RWPE2 (cell line): Measurements from ENCODE around the gene ACTA2.

Experiments
- ATAC-seq: fragments of 200-7000 bp; cut with Tn5 transposase; 3 replicates; pipeline ENCODE4 v1.9.1; 2021; ENCODE audit warnings: low read depth
- DNase-seq: peaks from one replicate; pipeline ENCODE4 v3.0.0-alpha.2; 2020; ENCODE audit warnings: low spot score
- H3K27ac ChIP-seq: fragments of 450-650 bp; 2 replicates; pipeline ENCODE4 v1.5.1; 2017; ENCODE audit warnings: mild to moderate bottlenecking; ENCODE audit not compliant: poor library complexity, severe bottlenecking
- H3K27me3 ChIP-seq: fragments of 250-450 bp; sonication (Bioruptor Pico); 2 replicates; pipeline ENCODE4 v1.5.1; 2021; ENCODE audit warnings: mild to moderate bottlenecking, moderate library complexity; ENCODE audit not compliant: insufficient read depth, poor library complexity, severe bottlenecking
- H3K36me3 ChIP-seq: fragments of 250-450 bp; sonication (Bioruptor Pico); 2 replicates; pipeline ENCODE4 v1.5.1; 2020; ENCODE audit warnings: low read depth, mild to moderate bottlenecking, moderate library complexity
- H3K4me1 ChIP-seq: fragments of 250-450 bp; sonication (Bioruptor Pico); 2 replicates; pipeline ENCODE4 v1.5.1; 2021; ENCODE audit warnings: mild to moderate bottlenecking, moderate library complexity; ENCODE audit not compliant: insufficient read depth, poor library complexity, severe bottlenecking
- H3K4me3 ChIP-seq: fragments of 250-450 bp; sonication (Bioruptor Pico); 2 replicates; pipeline ENCODE4 v1.5.1; 2021; ENCODE audit warnings: mild to moderate bottlenecking, moderate library complexity; ENCODE audit not compliant: severe bottlenecking
- H3K9me3 ChIP-seq: fragments of 250-450 bp; sonication (Bioruptor Pico); 2 replicates; pipeline ENCODE4 v1.5.1; 2021; ENCODE audit warnings: mild to moderate bottlenecking, moderate library complexity; ENCODE audit not compliant: severe bottlenecking
- CTCF ChIP-seq: fragments of 450-650 bp; IDR thresholded peaks from one replicate; pipeline ENCODE4 v1.5.1; 2017; ENCODE audit warnings: mild to moderate bottlenecking, moderate library complexity; ENCODE audit not compliant: poor library complexity, severe bottlenecking

Gene ACTA2

GRCh38 chr10:88896372-88896993 lies 56.1 kb downstream of the ACTA2 start:
- Histone ChIP-seq H3K27me3 (no peaks in the 10 kb centered on the region), H3K9me3 (no peaks in the 10 kb centered on the region), H3K4me3 (no peak overlapping the region), H3K36me3 (no peaks in the 10 kb centered on the region), H3K4me1 (no peaks in the 10 kb centered on the region), H3K27ac (no peak overlapping the region)
- no peak for TF ChIP-seq CTCF
- DNase-seq (no peak), ATAC-seq (no peak)

GRCh38 chr10:88895250-88895649 lies 57.3 kb downstream of the ACTA2 start:
- Histone ChIP-seq H3K4me3 (no peak overlapping the region), H3K36me3 (no peaks in the 10 kb centered on the region), H3K9me3 (no peaks in the 10 kb centered on the region), H3K27ac (no peak overlapping the region), H3K27me3 (no peaks in the 10 kb centered on the region), H3K4me1 (no peaks in the 10 kb centered on the region)
- TF ChIP-seq CTCF: no peak
- DNase-seq (no peak), ATAC-seq (no peak)

GRCh38 chr10:88893611-88894010 lies 59.0 kb downstream of the ACTA2 start:
- ATAC-seq (no peak), DNase-seq (no peak)
- Histone ChIP-seq H3K36me3 (no peaks in the 10 kb centered on the region), H3K4me1 (no peaks in the 10 kb centered on the region), H3K4me3 (no peak overlapping the region), H3K27me3 (no peaks in the 10 kb centered on the region), H3K9me3 (no peaks in the 10 kb centered on the region), H3K27ac (no peak overlapping the region)
- TF ChIP-seq CTCF: no peak

- Histone ChIP-seq H3K27ac (no peak overlapping the region), H3K36me3 (no peaks in the 10 kb centered on the region), H3K4me3 (no peak overlapping the region), H3K27me3 (no peaks in the 10 kb centered on the region), H3K9me3 (no peaks in the 10 kb centered on the region), H3K4me1 (no peaks in the 10 kb centered on the region)
- DNase-seq (no peak), ATAC-seq (no peak)
- TF ChIP-seq CTCF: no peak
These were observed 60.2 kb downstream of the ACTA2 start for GRCh38 chr10:88892222-88892967.

- H3K4me3 ChIP-seq: no peak overlapping the region
- H3K36me3 ChIP-seq: no peaks in the 10 kb centered on the region
- TF ChIP-seq CTCF: no peak
- H3K27me3 ChIP-seq: no peaks in the 10 kb centered on the region
- H3K4me1 ChIP-seq: no peaks in the 10 kb centered on the region
- H3K9me3 ChIP-seq: no peaks in the 10 kb centered on the region
- ATAC-seq (no peak), DNase-seq (no peak)
- H3K27ac ChIP-seq: no peak overlapping the region
These were observed 61.7 kb downstream of the ACTA2 start for GRCh38 chr10:88890681-88891381.
